Activated CD8-positive, alpha-beta T cell treated with anti-CD3 and anti-CD28 coated beads, Interleukin-2, amount 10 ng/mL, durations not matched to agents 7 days and 5 days (primary cell): Measurements from ENCODE around the gene LGALS3BP. TPM values are rescaled to one million over a fixed set of nuclear protein-coding genes. Genes with fewer than 3 reads are reported as not detected.
A peak's percentile ranks its signal among the peaks of the same experiment; 100 is the strongest.

ENCODE experiments used
- ATAC-seq: fragments of 150-1000 bp; cut with Tn5 transposase; one replicate; pipeline ENCODE4 v1.10.0; 2021; ENCODE audit warnings: moderate library complexity
- CTCF ChIA-PET: fragments of 350-600 bp; sonication (Branson Sonifier 250); formaldehyde crosslinking; loops from one replicate; lab custom pipeline; 2021; ENCODE audit warnings: antibody characterized with exemption; lab: Charles Lee
- POLR2A ChIA-PET: fragments of 350-600 bp; sonication (Branson Sonifier 250); formaldehyde crosslinking; loops from one replicate; lab custom pipeline; 2021; ENCODE audit warnings: antibody characterized with exemption; lab: Charles Lee
- DNase-seq: peaks from one replicate; pipeline ENCODE4 v3.0.0-alpha.2; 2020
- H3K27ac Mint-ChIP-seq: one replicate; pipeline ENCODE4 v1.8.0; 2021; ENCODE audit warnings: mild to moderate bottlenecking, mixed read lengths
- H3K27me3 Mint-ChIP-seq: one replicate; pipeline ENCODE4 v1.8.0; 2021; ENCODE audit warnings: low read depth, mixed read lengths
- H3K36me3 Mint-ChIP-seq: one replicate; pipeline ENCODE4 v1.8.0; 2021; ENCODE audit warnings: low read depth, mixed read lengths
- H3K4me1 Mint-ChIP-seq: one replicate; pipeline ENCODE4 v1.8.0; 2021; ENCODE audit warnings: low read depth, mixed read lengths
- H3K4me3 Mint-ChIP-seq: one replicate; pipeline ENCODE4 v1.8.0; 2021; ENCODE audit warnings: mild to moderate bottlenecking, mixed read lengths
- H3K9me3 Mint-ChIP-seq: one replicate; pipeline ENCODE4 v1.8.0; 2022; ENCODE audit warnings: mixed read lengths; ENCODE audit not compliant: insufficient read depth
- total RNA-seq, 2 experiments: library from RNA; stranded (reverse); gene quantifications; one replicate each; pipeline ENCODE4 v1.2.3, GENCODE V29; 2021

LGALS3BP gene
- total RNA-seq, 2 experiments from 2014 or later = 172 to 181 TPM

DNA sequence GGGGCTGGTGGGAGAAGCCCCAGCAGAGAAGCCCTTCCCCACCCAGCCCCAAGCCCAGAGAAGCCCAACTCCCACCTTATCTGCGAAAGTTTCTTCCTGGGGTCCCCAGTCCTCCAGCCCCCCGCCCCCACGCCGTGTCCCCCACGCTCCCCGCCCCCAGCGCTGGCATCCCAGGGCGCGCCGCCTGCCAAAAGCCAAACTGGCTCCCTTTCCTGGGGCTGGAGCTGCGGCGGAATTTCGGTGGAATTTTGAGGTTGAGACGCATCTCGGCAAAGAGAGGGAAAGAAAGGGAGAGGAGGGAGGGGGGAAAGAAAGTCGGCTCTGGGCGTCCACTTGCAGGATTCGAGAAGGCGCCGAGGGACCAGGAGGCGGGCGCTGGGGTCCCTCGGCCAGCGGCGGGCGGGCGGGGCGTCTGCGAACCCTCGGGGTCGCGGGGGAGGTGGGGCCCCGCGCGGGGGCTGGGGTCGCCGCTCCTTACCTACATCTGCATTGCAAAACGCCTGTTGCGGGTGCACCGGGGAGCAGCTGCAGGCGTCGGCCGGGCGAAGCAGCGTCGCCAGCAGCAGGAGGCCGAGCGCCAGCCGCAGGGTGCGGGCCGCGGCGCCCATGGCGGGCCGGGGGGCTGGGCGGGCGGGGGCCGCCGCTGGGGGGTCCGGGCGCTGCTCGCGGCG is 55.1 kb downstream of the LGALS3BP start:
- Mint-ChIP-seq H3K27ac (no peak overlapping the region), H3K27me3 (peaks cover 21% of the 10 kb centered on the region), H3K9me3 (no peaks in the 10 kb centered on the region), H3K4me1 (peaks cover 17% of the 10 kb centered on the region), H3K36me3 (no peaks in the 10 kb centered on the region), H3K4me3 (peak overlapping the region; percentile 69)
- POLR2A ChIA-PET = interaction anchor here (1.1 kb wide), 1 partner anchor 27 kb away, joined by 3 read pairs; no protein-coding TSS in a partner anchor
- DNase-seq (no peak), ATAC-seq (peak; percentile 34)
- CTCF ChIA-PET = no interaction called here

DNA sequence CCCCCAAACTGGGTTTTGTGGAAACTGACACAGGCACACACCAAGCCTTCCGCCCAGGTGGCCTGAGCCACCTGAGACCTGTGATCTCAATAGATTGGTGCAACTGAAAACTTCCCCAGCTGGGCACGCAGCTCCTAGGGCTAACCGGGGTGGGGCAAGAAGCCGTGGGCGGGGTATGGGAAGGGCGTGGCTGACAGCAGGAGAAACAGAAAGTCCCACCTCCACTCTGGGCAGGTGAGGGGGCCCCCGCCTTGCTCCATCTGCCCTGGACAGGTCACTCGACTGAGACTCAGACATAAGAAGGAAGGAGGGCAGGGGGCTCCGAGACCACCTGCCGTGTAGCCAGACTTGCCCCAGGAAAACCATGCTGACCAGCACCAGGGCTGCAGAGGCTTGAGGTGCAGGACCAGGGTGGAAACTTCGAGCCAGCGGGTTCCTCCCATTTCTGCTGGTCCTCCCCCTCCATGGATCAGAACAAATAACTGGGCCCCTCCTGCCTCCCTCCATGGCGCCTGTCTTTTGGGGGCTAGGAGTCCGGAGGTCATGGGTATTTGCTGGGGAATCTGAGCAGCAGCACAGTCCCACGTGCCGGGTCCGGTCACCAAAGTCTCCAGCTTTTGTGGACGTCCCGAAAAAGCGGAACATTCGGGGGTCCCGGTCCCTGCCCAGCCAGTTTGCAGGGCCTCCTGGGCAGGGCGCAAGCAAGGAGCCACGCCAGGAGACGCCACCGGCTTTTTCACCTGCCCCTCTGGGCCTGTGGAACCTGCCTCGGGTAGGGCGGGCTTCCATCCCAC is 55.9 kb downstream of the LGALS3BP start:
- peak overlapping the region; percentile 69 for H3K4me3 Mint-ChIP-seq
- no peaks in the 10 kb centered on the region for H3K36me3 Mint-ChIP-seq
- CTCF ChIA-PET = no interaction called here
- POLR2A ChIA-PET = interaction anchor here (1.1 kb wide), 1 partner anchor 28 kb away, joined by 3 read pairs; no protein-coding TSS in a partner anchor
- peak; percentile 70 for ATAC-seq
- peak overlapping the region; percentile 48 for H3K27ac Mint-ChIP-seq
- H3K4me1 Mint-ChIP-seq = peaks cover 17% of the 10 kb centered on the region
- peaks cover 21% of the 10 kb centered on the region for H3K27me3 Mint-ChIP-seq
- H3K9me3 Mint-ChIP-seq = no peaks in the 10 kb centered on the region
- peak; percentile 83 for DNase-seq

DNA sequence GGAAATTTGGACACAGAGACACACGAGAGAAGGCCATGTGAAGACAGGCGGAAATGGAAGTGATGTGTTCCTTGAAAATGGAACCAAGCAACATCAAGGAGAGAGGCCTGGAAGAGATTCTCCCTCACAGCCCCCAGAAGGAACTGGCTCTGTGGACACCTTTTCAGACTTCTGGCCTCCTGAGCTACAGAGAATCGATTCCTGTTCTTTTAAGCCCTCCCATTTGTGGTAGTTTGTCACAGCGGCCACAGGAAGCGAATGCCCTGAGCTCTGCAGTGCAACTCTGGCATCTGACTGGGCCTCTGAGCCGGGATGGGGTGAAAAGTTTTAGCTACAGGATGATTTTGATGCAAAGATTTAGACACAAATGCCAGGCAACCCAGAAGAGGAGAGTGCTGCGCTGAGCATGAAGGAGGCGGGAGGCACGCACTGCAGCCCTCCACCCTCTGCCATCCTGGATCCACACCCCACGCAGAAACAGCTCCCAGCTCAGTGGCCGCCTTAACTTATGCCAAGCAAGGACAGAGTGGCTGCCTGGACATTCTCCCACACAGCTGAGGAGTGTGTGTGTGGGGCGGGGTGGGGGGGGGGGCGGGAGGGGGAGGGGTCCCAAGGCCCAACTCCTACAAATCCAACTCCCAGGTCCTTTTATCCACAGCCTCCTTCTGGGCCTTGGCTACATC is 56.8 kb downstream of the LGALS3BP start:
- ChIA-PET POLR2A (interaction anchor here (0.7 kb wide), 1 partner anchor 32 kb away, joined by 3 read pairs; no protein-coding TSS in a partner anchor), CTCF (interaction anchor here (0.6 to 0.9 kb wide), 2 partner anchors 32 to 57 kb away, joined by 4 to 7 read pairs; no protein-coding TSS in a partner anchor)
- peaks cover 17% of the 10 kb centered on the region for H3K4me1 Mint-ChIP-seq
- peaks cover 14% of the 10 kb centered on the region for H3K27me3 Mint-ChIP-seq
- peak overlapping the region; percentile 69 for H3K4me3 Mint-ChIP-seq
- H3K27ac Mint-ChIP-seq = peak overlapping the region; percentile 79
- DNase-seq = peak; percentile 31
- no peaks in the 10 kb centered on the region for H3K36me3 Mint-ChIP-seq
- ATAC-seq = no peak
- no peaks in the 10 kb centered on the region for H3K9me3 Mint-ChIP-seq

DNA sequence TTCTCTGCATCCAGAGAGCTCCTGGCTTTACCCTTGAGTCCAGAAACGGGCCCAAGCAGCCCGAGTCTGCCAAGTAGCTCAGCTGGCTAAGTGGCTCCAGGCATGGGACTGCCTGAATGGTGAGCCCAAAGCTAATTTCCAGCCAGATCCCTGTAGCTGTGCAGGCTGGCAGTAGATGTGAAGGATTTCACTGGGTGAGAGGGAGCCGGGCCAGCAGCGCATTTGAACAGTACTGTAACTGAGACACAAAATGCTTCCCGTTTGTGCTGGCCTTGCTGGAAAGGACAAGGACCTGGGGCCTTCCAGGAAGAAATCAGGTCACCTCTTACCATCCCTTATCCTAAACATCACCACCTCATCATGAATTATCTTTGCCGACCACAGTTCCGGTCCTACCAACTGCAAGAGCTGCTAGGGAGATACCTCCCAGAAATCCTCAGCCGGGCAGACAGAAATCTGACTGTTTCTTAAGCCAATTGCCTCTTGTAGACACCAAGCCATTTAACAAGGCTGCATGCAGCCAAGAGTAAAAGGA is 58.2 kb downstream of the LGALS3BP start:
- no peaks in the 10 kb centered on the region for H3K36me3 Mint-ChIP-seq
- no peaks in the 10 kb centered on the region for H3K9me3 Mint-ChIP-seq
- H3K4me3 Mint-ChIP-seq = no peak overlapping the region
- POLR2A ChIA-PET = no interaction called here
- CTCF ChIA-PET = interaction anchor here (2.4 kb wide), 1 partner anchor 56 kb away, joined by 10 read pairs; no protein-coding TSS in a partner anchor
- ATAC-seq = no peak
- no peak overlapping the region for H3K27ac Mint-ChIP-seq
- DNase-seq = no peak
- peaks cover 19% of the 10 kb centered on the region for H3K4me1 Mint-ChIP-seq
- peaks cover 7% of the 10 kb centered on the region for H3K27me3 Mint-ChIP-seq

Other genes with a start within 250 kb of the LGALS3BP start
- 100 to 1,000 TPM; 137 to 138 TPM for gene CYTH1, start 197.7 kb downstream of the LGALS3BP start, total RNA-seq
- 10 to 100 TPM; 67.5 TPM for gene USP36, start 139.1 kb downstream of the LGALS3BP start, total RNA-seq
- under 1 TPM in 1 of 2 experiments, not detected in 1; 0.26 TPM for gene CEP295NL, start 76.7 kb downstream of the LGALS3BP start, total RNA-seq
- gene TIMP2, start 54.5 kb downstream of the LGALS3BP start, total RNA-seq = 1 to 10 TPM; 3.6 to 3.8 TPM
- gene CANT1, start 29.8 kb upstream of the LGALS3BP start, total RNA-seq = 10 to 100 TPM; 74.4 to 78.5 TPM
- gene C1QTNF1, start 44.2 kb upstream of the LGALS3BP start, total RNA-seq = not detected
- 10 to 100 TPM; 38.2 to 41.1 TPM for gene ENGASE, start 94.9 kb upstream of the LGALS3BP start, total RNA-seq